Measurements from ENCODE around the gene NUDT4. TPM values are rescaled to one million over a fixed set of nuclear protein-coding genes. Genes with fewer than 3 reads are reported as not detected.
A peak's percentile ranks its signal among the peaks of the same experiment; 100 is the strongest.
"Not testable (repeated sequence)": the region's sequence is repeated elsewhere in the genome, so short reads cannot be mapped to it uniquely, and the experiment has no call there.

The NUDT4 gene
- total RNA-seq, 1 donor from 2014 or later = 30.6 TPM

DNA sequence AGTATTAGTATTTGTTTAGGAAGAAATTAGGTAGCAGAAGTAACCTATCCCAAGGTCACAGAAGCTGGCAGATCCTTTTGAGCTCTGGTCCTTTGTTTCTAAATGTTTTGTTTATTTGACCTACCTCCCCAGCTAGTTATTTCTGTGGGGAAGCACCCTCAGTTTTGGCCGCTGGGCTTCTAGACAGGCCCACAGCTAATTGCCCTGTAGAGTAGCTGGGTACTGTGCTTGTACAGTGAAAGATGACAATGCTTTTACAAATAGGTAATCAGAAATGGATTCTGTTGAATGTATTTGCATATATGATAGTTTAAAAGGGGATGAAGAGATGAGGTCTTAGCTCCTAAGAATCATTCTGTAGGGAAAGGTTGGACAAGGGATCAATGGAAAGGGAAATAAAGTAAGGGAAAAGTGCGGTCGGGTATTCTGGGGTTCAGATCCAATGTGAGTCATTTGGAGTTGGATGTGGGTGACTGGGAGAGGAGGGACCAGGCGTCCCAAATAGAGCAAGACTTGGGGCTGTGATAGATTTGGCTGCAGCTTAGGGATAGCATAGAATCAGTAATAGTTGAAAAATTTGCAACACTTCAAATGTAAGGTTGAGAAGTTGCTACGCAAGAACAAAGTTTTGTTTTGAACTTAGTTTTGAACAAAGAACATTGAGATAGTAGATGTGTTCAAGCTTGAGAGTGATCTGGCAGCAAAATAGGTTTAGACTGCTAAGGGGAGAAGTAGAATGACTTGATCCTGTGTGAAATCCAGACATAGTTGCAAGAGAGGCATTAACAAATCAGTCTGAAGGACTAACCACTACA, 3.6 kb downstream of the NUDT4 start:
- TF ChIP-seq, protein P1, sequence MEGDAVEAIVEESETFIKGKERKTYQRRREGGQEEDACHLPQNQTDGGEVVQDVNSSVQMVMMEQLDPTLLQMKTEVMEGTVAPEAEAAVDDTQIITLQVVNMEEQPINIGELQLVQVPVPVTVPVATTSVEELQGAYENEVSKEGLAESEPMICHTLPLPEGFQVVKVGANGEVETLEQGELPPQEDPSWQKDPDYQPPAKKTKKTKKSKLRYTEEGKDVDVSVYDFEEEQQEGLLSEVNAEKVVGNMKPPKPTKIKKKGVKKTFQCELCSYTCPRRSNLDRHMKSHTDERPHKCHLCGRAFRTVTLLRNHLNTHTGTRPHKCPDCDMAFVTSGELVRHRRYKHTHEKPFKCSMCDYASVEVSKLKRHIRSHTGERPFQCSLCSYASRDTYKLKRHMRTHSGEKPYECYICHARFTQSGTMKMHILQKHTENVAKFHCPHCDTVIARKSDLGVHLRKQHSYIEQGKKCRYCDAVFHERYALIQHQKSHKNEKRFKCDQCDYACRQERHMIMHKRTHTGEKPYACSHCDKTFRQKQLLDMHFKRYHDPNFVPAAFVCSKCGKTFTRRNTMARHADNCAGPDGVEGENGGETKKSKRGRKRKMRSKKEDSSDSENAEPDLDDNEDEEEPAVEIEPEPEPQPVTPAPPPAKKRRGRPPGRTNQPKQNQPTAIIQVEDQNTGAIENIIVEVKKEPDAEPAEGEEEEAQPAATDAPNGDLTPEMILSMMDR (conservative IDR thresholded peaks at IDR 0.05; ENCODE audit: low read depth, low read length) = no peak
- DNase-seq (ENCODE audit: low read depth) = no peak
- peak overlapping the region; percentile 87 for H3K4me3 ChIP-seq (ENCODE audit: low read depth, low read length)

DNA sequence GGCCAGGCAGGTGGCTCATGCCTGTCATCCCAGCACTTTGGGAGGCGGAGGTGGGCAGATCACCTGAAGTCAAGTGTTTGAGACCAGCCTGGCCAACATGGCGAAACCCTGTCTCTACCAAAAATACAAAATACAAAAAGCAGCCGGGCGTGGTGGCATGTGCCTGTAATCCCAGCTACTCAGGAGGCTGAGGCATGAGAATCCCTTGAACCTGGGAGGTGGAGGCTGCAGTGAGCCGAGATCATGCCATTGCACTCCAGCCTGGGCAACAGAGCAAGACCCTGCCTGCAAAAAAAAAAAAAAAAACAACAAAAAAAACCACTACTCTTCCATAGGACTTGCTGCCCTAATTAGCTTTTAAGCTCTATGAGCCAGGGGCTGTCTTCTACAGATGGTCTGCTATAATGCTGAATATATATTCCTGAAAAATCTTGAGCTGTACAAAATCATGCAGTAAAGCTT, 4.3 kb downstream of the NUDT4 start:
- DNase-seq (ENCODE audit: low read depth) = not testable (repeated sequence)
- H3K4me3 ChIP-seq (ENCODE audit: low read depth, low read length) = peak overlapping the region; percentile 87

DNA sequence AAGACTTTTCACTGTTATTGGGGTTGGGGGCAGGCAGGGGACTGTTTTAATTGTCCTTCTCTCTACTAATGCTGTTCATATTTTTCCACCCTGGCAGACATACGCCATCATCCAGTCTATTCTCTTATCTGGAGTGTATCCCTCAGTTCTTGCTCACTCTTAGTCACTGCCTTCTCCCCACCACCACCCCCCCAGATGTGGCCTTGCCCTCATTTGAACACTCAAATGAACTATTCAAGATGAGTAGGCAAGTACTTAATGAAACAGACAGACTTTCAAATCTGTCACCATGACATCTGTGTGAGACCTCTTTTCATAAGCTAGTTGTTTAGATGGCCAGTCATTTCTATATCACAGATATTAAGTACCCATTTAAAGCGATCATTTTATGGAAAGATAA, 10.1 kb downstream of the NUDT4 start:
- TF ChIP-seq, protein P1 (conservative IDR thresholded peaks at IDR 0.05; ENCODE audit: low read depth, low read length) = no peak
- DNase-seq (ENCODE audit: low read depth) = no peak
- no peak overlapping the region for H3K4me3 ChIP-seq (ENCODE audit: low read depth, low read length)

DNA sequence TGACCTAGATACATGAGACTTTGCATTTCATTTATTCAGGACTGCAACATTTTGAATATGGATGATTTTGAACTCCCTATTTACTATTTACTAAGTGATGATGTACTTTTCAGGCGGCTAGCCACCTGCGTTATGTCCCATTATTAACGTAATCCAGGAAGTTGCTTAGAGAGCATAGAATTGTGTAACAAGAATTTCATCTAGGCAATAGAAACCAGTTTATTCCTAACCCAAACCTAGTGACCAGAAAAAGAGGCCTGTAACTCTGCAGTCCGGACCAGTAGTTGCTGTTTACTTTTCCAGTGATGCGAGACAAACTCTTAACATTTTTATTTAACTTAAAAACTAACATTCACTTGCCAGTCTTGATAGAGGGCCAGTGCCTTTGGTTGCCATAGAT, 12.3 kb downstream of the NUDT4 start:
- DNase-seq (ENCODE audit: low read depth) = no peak
- no peak overlapping the region for H3K4me3 ChIP-seq (ENCODE audit: low read depth, low read length)
- TF ChIP-seq, protein P1 (conservative IDR thresholded peaks at IDR 0.05; ENCODE audit: low read depth, low read length) = no peak

DNA sequence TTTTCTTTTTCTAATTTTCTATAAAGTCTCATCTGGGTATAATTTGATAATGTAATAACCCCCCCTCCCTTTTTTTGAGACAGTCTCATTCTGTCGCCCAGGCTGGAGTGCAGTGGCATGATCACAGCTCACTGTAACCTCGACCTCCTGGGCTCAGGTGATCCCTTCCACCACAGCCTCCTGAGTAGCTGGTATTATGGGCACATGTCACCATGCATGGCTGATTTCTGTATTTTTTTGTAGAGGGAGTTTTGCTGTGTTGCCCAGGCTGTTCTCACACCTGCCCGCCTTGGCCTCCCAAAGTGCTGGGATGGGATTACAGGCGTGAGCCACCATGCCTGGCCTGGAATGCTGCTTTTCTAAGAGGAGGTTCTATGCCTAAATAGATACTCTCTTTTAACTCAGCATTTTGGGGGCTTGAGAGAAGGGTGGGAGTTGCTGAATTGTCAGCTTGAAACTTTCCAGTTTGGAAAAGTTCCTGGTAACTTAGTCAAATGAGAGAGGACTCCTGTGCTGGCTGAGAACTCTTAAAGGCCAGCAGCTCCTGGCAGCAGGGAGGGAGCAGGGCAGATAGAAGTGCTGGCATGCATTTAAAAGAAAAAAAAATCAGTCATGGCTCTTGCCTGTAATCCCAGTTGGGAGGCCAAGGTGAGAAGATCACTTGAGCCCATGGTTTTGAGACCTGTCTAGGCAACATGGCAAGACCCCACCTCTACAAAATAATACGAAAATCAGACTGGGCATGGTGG, 13.0 kb downstream of the NUDT4 start:
- DNase-seq (ENCODE audit: low read depth) = no peak
- TF ChIP-seq, protein P1 (conservative IDR thresholded peaks at IDR 0.05; ENCODE audit: low read depth, low read length) = no peak
- no peak overlapping the region for H3K4me3 ChIP-seq (ENCODE audit: low read depth, low read length)

DNA sequence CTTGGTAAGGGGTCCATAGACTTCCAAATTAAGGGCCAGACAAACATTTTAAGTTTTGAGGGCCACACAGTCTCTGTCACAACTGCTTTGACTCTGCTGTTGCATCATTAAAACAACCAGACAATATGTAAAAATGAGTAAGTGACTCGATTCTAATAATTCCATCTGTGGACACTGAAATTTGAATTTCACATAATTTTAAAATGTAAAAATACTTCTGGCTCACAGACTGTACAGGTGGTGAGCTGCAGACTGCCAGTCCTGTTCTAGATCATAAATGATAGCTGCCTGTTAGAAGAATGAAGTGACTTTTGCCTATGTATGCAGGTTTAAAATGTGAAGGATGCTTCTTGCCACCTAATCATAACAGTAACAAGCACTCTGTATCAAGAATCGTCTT, 15.7 kb downstream of the NUDT4 start:
- TF ChIP-seq, protein P1 (conservative IDR thresholded peaks at IDR 0.05; ENCODE audit: low read depth, low read length) = no peak
- H3K4me3 ChIP-seq (ENCODE audit: low read depth, low read length) = no peak overlapping the region
- no peak for DNase-seq (ENCODE audit: low read depth)

DNA sequence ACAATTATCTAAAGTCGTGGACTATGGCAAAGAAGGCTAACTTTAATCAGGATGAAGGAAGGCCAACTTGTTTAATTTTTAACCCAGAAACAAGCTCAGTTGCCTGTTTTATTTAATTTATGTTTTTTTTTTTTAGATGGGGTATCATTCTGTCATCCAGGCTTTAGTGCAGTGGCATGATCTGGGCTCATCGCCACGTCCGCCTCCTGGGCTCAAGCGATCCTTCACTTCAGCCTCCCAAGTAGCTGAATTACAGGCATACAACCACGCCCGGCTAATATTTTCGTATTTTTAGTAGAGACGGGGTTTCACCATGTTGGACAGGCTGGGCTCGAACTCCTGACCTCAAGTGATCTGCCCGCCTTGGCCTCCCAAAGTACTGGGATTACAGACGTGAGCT, 19.7 kb downstream of the NUDT4 start:
- TF ChIP-seq, protein P1 (conservative IDR thresholded peaks at IDR 0.05; ENCODE audit: low read depth, low read length) = no peak
- no peak for DNase-seq (ENCODE audit: low read depth)

DNA sequence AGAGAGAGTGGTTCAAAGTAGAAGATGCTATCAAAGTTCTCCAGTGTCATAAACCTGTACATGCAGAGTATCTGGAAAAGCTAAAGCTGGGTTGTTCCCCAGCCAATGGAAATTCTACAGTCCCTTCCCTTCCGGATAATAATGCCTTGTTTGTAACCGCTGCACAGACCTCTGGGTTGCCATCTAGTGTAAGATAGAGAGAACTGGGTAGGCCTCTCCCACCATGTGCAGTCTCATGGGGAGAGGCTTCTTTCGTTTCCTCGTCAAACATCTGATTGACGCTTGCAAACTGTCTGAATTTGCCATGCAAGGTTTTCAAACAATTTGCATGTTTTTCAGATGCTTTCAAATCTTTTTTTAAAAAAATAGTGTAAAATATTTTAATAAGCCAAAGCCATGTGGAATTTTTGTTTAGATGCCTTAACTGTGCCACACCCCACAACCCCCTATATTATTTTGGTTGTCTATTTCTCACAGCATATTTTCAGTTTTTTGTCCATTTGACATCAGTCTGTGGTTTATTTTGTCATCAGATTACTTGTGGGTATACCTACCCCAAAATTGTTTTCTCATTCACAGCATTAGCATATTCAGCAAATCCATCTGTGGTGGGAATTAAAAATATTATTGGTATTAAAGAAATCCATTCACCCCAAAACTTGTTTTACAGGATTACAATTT, 21.6 kb downstream of the NUDT4 start:
- H3K4me3 ChIP-seq (ENCODE audit: low read depth, low read length); DNase-seq (ENCODE audit: low read depth): not testable (repeated sequence)

More for the DNA sequence above, 19.7 kb downstream of the NUDT4 start:
- H3K4me3 ChIP-seq (ENCODE audit: low read depth, low read length) = no peak overlapping the region
